Measurements from ENCODE around the gene BEX2. TPM values are rescaled to one million over a fixed set of nuclear protein-coding genes. Genes with fewer than 3 reads are reported as not detected.
A peak's percentile ranks its signal among the peaks of the same experiment; 100 is the strongest.
"Not testable (repeated sequence)": the region's sequence is repeated elsewhere in the genome, so short reads cannot be mapped to it uniquely, and the experiment has no call there.

The BEX2 gene
- total RNA-seq = 25.7 TPM
- 10 to 100 TPM; 48.8 to 93.7 (median 67.8) TPM for polyA plus RNA-seq

- no peaks in the 10 kb centered on the region for H3K27me3 ChIP-seq (ENCODE audit: control insufficient read depth, insufficient read depth, low read length)
- no peaks in the 10 kb centered on the region for H3K36me3 ChIP-seq (ENCODE audit: control insufficient read depth, insufficient read depth, low read length)
- DNase-seq = peak; percentile 77 to 85 (median 81)
- peak within 1 kb of the TSS; percentile 44 to 88 (median 83) for H3K27ac Mint-ChIP-seq
- H3K9me3 ChIP-seq (ENCODE audit: control insufficient read depth in 2 of 2, low read length in 2 of 2) = no peaks in the 10 kb centered on the region
- peaks cover 11% of the 10 kb centered on the region for H3K27me3 Mint-ChIP-seq
- peak; percentile 98 to 99 for ATAC-seq (ENCODE audit: low read depth in 2 of 2)
- peaks cover 0 to 9% (median 2%) of the 10 kb centered on the region in 4 donors for H3K4me1 Mint-ChIP-seq
- no peaks in the 10 kb centered on the region for H3K36me3 Mint-ChIP-seq
- H3K4me3 Mint-ChIP-seq = peak within 1 kb of the TSS; percentile 82 to 88 (median 85)
- no peaks in the 10 kb centered on the region for H3K4me1 ChIP-seq (ENCODE audit: control insufficient read depth, insufficient read depth, low read length, poor library complexity, severe bottlenecking)
- H3K27ac ChIP-seq (ENCODE audit: insufficient read depth, low read length, poor library complexity, severe bottlenecking) = peak within 1 kb of the TSS; percentile 74
- H3K9me3 Mint-ChIP-seq = no peaks in the 10 kb centered on the region
- H3K4me3 ChIP-seq (ENCODE audit: low read depth, low read length) = no peak within 1 kb of the TSS
Observed at GRCh38 chrX:103310555-103311398, at the start of gene BEX2. Gene BEX2, minus strand, starts transcription at chrX:103310990. Its CDS starts 1,014 bp downstream, at chrX:103309976.

GRCh38 chrX:103360092-103360491, 49.3 kb upstream of the BEX2 start:
- ATAC-seq (ENCODE audit: low read depth in 2 of 2) = no peak
- peaks cover 27% of the 10 kb centered on the region for H3K27me3 Mint-ChIP-seq

DNA sequence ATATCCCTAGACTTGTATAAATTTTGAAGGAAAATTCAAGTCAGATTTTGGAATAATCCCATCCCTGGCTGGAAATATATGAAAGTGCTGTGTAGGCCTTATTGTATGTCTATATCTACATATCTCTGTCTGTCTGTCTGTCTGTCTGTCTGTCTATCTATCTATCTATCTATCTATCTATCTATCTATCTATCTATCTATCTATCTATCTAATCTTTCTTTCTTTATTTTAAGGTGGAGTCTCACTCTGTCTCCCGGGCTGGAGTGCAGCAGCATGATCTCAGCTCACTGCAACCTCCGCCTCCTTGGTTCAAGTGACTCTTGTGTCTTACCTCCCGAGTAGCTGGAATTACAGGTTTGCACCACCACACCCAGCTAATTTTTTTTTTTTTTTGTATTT, 48.8 kb upstream of the BEX2 start:
- H3K4me3 ChIP-seq (ENCODE audit: low read depth, low read length); H3K27ac Mint-ChIP-seq; H3K36me3 ChIP-seq (ENCODE audit: control insufficient read depth, insufficient read depth, low read length); H3K4me3 Mint-ChIP-seq; H3K36me3 Mint-ChIP-seq; H3K27me3 ChIP-seq (ENCODE audit: control insufficient read depth, insufficient read depth, low read length); H3K27ac ChIP-seq (ENCODE audit: insufficient read depth, low read length, poor library complexity, severe bottlenecking); H3K9me3 ChIP-seq (ENCODE audit: control insufficient read depth in 2 of 2, low read length in 2 of 2); H3K4me1 ChIP-seq (ENCODE audit: control insufficient read depth, insufficient read depth, low read length, poor library complexity, severe bottlenecking); DNase-seq; ATAC-seq (ENCODE audit: low read depth in 2 of 2); H3K9me3 Mint-ChIP-seq: not testable (repeated sequence)
- Mint-ChIP-seq H3K27me3 (peaks cover 27% of the 10 kb centered on the region), H3K4me1 (peaks cover 0 to 10% (median 4%) of the 10 kb centered on the region in 4 donors)

More at GRCh38 chrX:103360092-103360491, 49.3 kb upstream of the BEX2 start:
- H3K36me3 ChIP-seq (ENCODE audit: control insufficient read depth, insufficient read depth, low read length) = no peaks in the 10 kb centered on the region
- H3K27ac ChIP-seq (ENCODE audit: insufficient read depth, low read length, poor library complexity, severe bottlenecking) = no peak overlapping the region
- H3K9me3 ChIP-seq (ENCODE audit: control insufficient read depth in 2 of 2, low read length in 2 of 2) = no peaks in the 10 kb centered on the region
- H3K4me3 ChIP-seq (ENCODE audit: low read depth, low read length) = no peak overlapping the region
- Mint-ChIP-seq H3K4me3 (no peak overlapping the region), H3K27ac (no peak overlapping the region), H3K36me3 (no peaks in the 10 kb centered on the region), H3K9me3 (no peaks in the 10 kb centered on the region), H3K4me1 (peaks cover 0 to 10% (median 4%) of the 10 kb centered on the region in 4 donors)
- no peaks in the 10 kb centered on the region for H3K4me1 ChIP-seq (ENCODE audit: control insufficient read depth, insufficient read depth, low read length, poor library complexity, severe bottlenecking)
- no peaks in the 10 kb centered on the region for H3K27me3 ChIP-seq (ENCODE audit: control insufficient read depth, insufficient read depth, low read length)
- no peak for DNase-seq

DNA sequence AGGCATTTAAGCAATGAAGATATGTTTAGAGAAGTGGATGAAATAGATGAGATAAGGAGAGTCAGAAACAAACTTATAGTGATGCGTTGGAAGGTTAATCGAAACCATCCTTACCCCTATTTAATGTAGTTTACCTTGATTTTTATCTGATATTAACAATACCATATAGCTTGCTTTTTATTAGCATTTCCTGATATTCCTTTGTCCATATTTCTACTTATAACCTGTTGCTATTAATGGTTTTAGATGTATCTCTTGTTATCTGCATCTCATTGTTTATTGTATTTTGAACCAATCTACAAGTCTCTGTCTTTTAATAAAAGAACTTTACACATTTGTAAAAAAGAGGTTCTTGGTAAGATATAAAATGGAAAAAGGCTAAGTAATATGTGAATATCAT, 47.1 kb upstream of the BEX2 start:
- no peak for ATAC-seq (ENCODE audit: low read depth in 2 of 2)
- no peak overlapping the region for H3K4me3 Mint-ChIP-seq

DNA sequence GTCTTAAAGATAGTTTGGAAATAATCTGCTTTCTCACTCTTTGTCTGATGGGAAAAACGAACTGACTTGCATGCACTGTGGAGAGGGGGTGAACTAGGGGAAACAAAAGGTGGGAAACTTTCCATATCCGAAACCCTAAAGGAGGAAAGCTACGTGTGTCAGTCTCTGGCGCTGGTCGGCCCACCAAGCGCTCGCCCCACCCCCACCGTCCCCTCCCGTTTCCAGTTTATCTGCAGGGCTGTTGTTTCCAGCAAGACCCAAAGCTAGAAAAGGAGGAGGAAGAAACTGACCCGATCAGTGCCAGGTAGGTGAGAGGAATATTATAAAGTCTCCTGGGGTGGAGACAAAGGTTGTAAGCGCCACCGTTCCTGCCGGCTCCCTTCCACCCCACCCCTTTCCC, 46.1 kb upstream of the BEX2 start:
- Mint-ChIP-seq H3K4me1 (peaks cover 0 to 10% (median 4%) of the 10 kb centered on the region in 4 donors), H3K4me3 (peak overlapping the region in 2 of 4 donors; percentile 79 to 82), H3K36me3 (no peaks in the 10 kb centered on the region), H3K9me3 (no peaks in the 10 kb centered on the region), H3K27ac (peak overlapping the region in 2 of 3 donors; percentile 8 to 67), H3K27me3 (peaks cover 36% of the 10 kb centered on the region)
- Histone ChIP-seq H3K9me3 (ENCODE audit: control insufficient read depth in 2 of 2, low read length in 2 of 2) (no peaks in the 10 kb centered on the region), H3K27ac (ENCODE audit: insufficient read depth, low read length, poor library complexity, severe bottlenecking) (no peak overlapping the region), H3K27me3 (ENCODE audit: control insufficient read depth, insufficient read depth, low read length) (no peaks in the 10 kb centered on the region), H3K4me1 (ENCODE audit: control insufficient read depth, insufficient read depth, low read length, poor library complexity, severe bottlenecking) (no peaks in the 10 kb centered on the region), H3K4me3 (ENCODE audit: low read depth, low read length) (peak overlapping the region; percentile 48), H3K36me3 (ENCODE audit: control insufficient read depth, insufficient read depth, low read length) (no peaks in the 10 kb centered on the region)
- ATAC-seq (ENCODE audit: low read depth in 2 of 2) = no peak
- no peak for DNase-seq

More for the DNA sequence above, 47.1 kb upstream of the BEX2 start:
- no peaks in the 10 kb centered on the region for H3K9me3 Mint-ChIP-seq
- Histone ChIP-seq H3K4me3 (ENCODE audit: low read depth, low read length) (no peak overlapping the region), H3K9me3 (ENCODE audit: control insufficient read depth in 2 of 2, low read length in 2 of 2) (no peaks in the 10 kb centered on the region), H3K27me3 (ENCODE audit: control insufficient read depth, insufficient read depth, low read length) (no peaks in the 10 kb centered on the region), H3K27ac (ENCODE audit: insufficient read depth, low read length, poor library complexity, severe bottlenecking) (no peak overlapping the region), H3K36me3 (ENCODE audit: control insufficient read depth, insufficient read depth, low read length) (no peaks in the 10 kb centered on the region), H3K4me1 (ENCODE audit: control insufficient read depth, insufficient read depth, low read length, poor library complexity, severe bottlenecking) (no peaks in the 10 kb centered on the region)
- no peak for DNase-seq
- H3K36me3 Mint-ChIP-seq = no peaks in the 10 kb centered on the region
- peaks cover 36% of the 10 kb centered on the region for H3K27me3 Mint-ChIP-seq
- no peak overlapping the region for H3K27ac Mint-ChIP-seq
- H3K4me1 Mint-ChIP-seq = peaks cover 0 to 10% (median 4%) of the 10 kb centered on the region in 4 donors

DNA sequence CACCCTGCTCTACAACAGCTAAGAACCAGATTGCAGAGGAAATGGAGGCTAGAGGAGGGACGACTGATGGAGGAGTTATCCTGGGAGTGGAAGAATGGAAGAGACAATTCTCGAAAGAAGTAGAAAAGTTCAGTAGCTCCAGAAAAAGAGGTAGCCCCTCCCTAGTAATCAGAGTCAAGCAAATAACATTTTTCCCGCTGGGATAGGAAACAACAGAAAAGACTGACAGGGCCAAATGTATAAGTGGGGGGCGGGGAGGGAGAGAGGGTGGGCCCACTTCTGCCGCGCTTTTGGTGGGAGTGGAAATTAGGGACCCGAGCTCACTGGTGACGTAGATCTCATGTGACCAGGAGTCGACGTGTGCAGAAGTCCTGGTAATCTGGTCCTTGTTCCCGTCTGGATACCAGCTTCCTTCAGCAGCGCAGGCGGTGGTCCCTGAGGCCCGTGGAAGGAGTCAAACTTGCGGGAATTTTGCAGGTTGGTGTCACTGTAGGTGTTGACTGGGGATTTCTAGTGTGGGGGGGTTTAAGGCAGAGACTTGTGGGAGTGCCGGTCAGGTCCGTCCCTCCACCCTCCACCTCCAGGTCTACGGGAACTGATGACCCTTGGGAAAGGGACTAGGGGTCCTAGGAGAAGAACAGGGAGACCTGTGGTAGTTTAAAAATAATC, 45.5 kb upstream of the BEX2 start, which contains the start of gene TCEAL9:
TCEAL9 (plus strand) TSS at position 377 of the 669 bp plus-strand sequence. CDS start 1,179 bp downstream, outside the sequence.
- H3K27me3 ChIP-seq (ENCODE audit: control insufficient read depth, insufficient read depth, low read length) = no peaks in the 10 kb centered on the region
- Mint-ChIP-seq H3K4me3 (peak within 1 kb of the TSS; percentile 36 to 82 (median 80)), H3K27me3 (peaks cover 36% of the 10 kb centered on the region), H3K9me3 (no peaks in the 10 kb centered on the region), H3K36me3 (no peaks in the 10 kb centered on the region), H3K4me1 (peaks cover 0 to 10% (median 4%) of the 10 kb centered on the region in 4 donors), H3K27ac (peak within 1 kb of the TSS; percentile 38 to 72 (median 49))
- peak within 1 kb of the TSS; percentile 48 for H3K4me3 ChIP-seq (ENCODE audit: low read depth, low read length)
- H3K27ac ChIP-seq (ENCODE audit: insufficient read depth, low read length, poor library complexity, severe bottlenecking) = no peak within 1 kb of the TSS
- ATAC-seq (ENCODE audit: low read depth in 2 of 2) (no peak), DNase-seq (no peak)
- H3K36me3 ChIP-seq (ENCODE audit: control insufficient read depth, insufficient read depth, low read length) = no peaks in the 10 kb centered on the region
- H3K4me1 ChIP-seq (ENCODE audit: control insufficient read depth, insufficient read depth, low read length, poor library complexity, severe bottlenecking) = no peaks in the 10 kb centered on the region
- no peaks in the 10 kb centered on the region for H3K9me3 ChIP-seq (ENCODE audit: control insufficient read depth in 2 of 2, low read length in 2 of 2)

GRCh38 chrX:103347682-103348397, 37.0 kb upstream of the BEX2 start:
- Mint-ChIP-seq H3K9me3 (peaks cover 0 to 3% (median 0%) of the 10 kb centered on the region in 7 donors), H3K4me3 (no peak overlapping the region), H3K4me1 (peaks cover 0 to 6% (median 4%) of the 10 kb centered on the region in 4 donors), H3K36me3 (no peaks in the 10 kb centered on the region), H3K27ac (no peak overlapping the region), H3K27me3 (peaks cover 21% of the 10 kb centered on the region)
- ATAC-seq (ENCODE audit: low read depth in 2 of 2) (no peak), DNase-seq (no peak)
- H3K4me1 ChIP-seq (ENCODE audit: control insufficient read depth, insufficient read depth, low read length, poor library complexity, severe bottlenecking) = no peaks in the 10 kb centered on the region
- H3K27me3 ChIP-seq (ENCODE audit: control insufficient read depth, insufficient read depth, low read length) = no peaks in the 10 kb centered on the region
- no peaks in the 10 kb centered on the region for H3K9me3 ChIP-seq (ENCODE audit: control insufficient read depth in 2 of 2, low read length in 2 of 2)
- no peaks in the 10 kb centered on the region for H3K36me3 ChIP-seq (ENCODE audit: control insufficient read depth, insufficient read depth, low read length)
- H3K4me3 ChIP-seq (ENCODE audit: low read depth, low read length) = no peak overlapping the region
- no peak overlapping the region for H3K27ac ChIP-seq (ENCODE audit: insufficient read depth, low read length, poor library complexity, severe bottlenecking)
